Measurements from ENCODE around the gene THBS4.

GRCh38 chr5:80116465-80116864 lies 81.3 kb downstream of the THBS4 start:
- TF ChIP-seq, protein P1, sequence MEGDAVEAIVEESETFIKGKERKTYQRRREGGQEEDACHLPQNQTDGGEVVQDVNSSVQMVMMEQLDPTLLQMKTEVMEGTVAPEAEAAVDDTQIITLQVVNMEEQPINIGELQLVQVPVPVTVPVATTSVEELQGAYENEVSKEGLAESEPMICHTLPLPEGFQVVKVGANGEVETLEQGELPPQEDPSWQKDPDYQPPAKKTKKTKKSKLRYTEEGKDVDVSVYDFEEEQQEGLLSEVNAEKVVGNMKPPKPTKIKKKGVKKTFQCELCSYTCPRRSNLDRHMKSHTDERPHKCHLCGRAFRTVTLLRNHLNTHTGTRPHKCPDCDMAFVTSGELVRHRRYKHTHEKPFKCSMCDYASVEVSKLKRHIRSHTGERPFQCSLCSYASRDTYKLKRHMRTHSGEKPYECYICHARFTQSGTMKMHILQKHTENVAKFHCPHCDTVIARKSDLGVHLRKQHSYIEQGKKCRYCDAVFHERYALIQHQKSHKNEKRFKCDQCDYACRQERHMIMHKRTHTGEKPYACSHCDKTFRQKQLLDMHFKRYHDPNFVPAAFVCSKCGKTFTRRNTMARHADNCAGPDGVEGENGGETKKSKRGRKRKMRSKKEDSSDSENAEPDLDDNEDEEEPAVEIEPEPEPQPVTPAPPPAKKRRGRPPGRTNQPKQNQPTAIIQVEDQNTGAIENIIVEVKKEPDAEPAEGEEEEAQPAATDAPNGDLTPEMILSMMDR (conservative IDR thresholded peaks at IDR 0.05), result no peak
- no peak for TF ChIP-seq EZH2 (IDR thresholded peaks at IDR 0.05; ENCODE audit: low read depth)
